ENCODE data around the gene ELAC2.

The ELAC2 gene

DNA sequence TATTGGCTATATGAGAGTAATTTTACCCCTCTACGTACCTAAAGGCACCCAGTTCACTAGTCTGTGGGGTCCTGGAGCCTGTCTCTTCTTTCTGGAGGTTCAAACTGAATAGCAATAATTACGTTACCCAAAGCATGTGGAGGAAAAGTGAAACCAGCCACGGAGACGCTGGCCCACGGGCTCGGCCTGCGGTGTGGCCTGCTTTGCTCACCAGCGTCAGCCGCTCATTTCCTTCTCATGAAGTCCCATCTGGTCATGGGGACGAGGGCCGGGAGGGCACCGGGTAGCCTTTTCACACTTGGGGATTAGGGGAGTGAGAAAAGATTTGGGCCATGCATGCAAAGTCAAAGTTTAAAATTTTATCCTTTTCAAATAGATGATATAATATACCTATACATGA, 26.9 kb downstream of the ELAC2 start:
- Histone ChIP-seq H3K36me3 (ENCODE audit: control insufficient read depth, insufficient read depth, low read length) (peaks cover 43% of the 10 kb centered on the region), H3K27me3 (replicated peaks; ENCODE audit: control insufficient read depth, insufficient read depth, low read length) (no peaks in the 10 kb centered on the region), H3K4me3 (replicated peaks; ENCODE audit: low read depth, low read length) (no peak overlapping the region)
- TF ChIP-seq, protein P1, sequence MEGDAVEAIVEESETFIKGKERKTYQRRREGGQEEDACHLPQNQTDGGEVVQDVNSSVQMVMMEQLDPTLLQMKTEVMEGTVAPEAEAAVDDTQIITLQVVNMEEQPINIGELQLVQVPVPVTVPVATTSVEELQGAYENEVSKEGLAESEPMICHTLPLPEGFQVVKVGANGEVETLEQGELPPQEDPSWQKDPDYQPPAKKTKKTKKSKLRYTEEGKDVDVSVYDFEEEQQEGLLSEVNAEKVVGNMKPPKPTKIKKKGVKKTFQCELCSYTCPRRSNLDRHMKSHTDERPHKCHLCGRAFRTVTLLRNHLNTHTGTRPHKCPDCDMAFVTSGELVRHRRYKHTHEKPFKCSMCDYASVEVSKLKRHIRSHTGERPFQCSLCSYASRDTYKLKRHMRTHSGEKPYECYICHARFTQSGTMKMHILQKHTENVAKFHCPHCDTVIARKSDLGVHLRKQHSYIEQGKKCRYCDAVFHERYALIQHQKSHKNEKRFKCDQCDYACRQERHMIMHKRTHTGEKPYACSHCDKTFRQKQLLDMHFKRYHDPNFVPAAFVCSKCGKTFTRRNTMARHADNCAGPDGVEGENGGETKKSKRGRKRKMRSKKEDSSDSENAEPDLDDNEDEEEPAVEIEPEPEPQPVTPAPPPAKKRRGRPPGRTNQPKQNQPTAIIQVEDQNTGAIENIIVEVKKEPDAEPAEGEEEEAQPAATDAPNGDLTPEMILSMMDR (IDR thresholded peaks at IDR 0.05; ENCODE audit: insufficient read depth, low read length, poor library complexity, severe bottlenecking): no peak
- DNase-seq (ENCODE audit: extremely low read depth, insufficient read length): no peak

DNA sequence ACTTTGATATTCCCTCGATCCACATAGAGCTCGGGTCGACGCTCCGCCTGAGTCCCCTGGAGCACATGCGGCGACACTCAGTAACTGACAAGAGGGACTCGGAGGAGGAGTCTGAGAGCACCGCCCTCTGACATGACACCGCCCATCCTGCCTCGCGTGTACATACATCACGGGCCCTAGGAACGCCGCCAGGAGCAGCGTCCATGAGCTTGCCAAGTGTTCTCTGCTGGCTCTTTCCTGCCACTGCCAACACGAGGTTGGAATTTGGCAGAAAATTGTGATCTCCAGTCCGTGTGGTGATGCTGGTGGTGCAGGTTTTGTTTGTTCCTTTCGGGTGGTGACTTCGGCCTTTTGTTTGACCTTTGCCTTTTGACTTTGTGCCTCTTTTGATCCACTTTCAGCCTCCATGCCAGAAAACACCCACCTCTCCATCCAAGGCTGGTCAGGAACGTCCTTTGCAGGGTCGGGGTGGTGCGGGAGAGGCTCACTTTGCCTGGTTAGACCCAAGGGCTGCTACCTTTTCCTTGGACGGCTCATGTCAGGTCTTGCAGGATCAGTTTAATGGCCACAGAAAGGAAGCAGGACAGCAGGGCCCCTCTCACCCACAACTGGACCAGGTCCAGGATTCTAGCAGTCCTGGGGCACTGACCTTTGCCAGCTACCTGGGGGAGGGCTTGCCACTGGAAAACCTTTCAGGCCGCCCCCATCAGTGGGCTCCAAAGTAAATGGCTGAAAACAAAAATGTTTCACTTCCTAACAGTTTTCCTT, 27.6 kb downstream of the ELAC2 start:
- no peak for DNase-seq (ENCODE audit: extremely low read depth, insufficient read length)
- TF ChIP-seq, protein P1 (IDR thresholded peaks at IDR 0.05; ENCODE audit: insufficient read depth, low read length, poor library complexity, severe bottlenecking): no peak
- Histone ChIP-seq H3K36me3 (ENCODE audit: control insufficient read depth, insufficient read depth, low read length) (peaks cover 36% of the 10 kb centered on the region), H3K4me3 (replicated peaks; ENCODE audit: low read depth, low read length) (no peak overlapping the region), H3K27me3 (replicated peaks; ENCODE audit: control insufficient read depth, insufficient read depth, low read length) (no peaks in the 10 kb centered on the region)

DNA sequence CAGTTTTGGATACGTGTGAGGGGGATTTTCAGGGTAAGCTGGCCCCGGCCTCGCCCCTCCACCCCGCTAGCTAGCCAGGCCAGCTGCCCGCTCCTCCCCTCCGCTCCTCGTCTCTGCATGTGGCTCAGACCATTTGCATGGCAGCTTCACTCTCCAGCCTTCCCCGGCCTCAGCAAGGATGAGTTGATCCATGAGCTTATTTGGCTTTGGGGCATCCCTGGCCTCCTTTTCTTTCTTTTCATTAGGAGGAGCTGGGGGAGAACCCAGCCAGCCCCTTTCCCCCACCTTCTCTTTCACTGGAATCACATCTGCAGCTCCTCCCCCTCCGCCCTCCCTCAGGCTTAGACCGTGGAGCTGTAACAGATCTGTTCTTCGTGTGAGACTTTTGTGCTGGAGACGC, 30.7 kb downstream of the ELAC2 start:
- Histone ChIP-seq H3K36me3 (ENCODE audit: control insufficient read depth, insufficient read depth, low read length) (peaks cover 12% of the 10 kb centered on the region), H3K4me3 (replicated peaks; ENCODE audit: low read depth, low read length) (no peak overlapping the region), H3K27me3 (replicated peaks; ENCODE audit: control insufficient read depth, insufficient read depth, low read length) (no peaks in the 10 kb centered on the region)
- DNase-seq (ENCODE audit: extremely low read depth, insufficient read length): no peak
- TF ChIP-seq, protein P1 (IDR thresholded peaks at IDR 0.05; ENCODE audit: insufficient read depth, low read length, poor library complexity, severe bottlenecking): no peak

DNA sequence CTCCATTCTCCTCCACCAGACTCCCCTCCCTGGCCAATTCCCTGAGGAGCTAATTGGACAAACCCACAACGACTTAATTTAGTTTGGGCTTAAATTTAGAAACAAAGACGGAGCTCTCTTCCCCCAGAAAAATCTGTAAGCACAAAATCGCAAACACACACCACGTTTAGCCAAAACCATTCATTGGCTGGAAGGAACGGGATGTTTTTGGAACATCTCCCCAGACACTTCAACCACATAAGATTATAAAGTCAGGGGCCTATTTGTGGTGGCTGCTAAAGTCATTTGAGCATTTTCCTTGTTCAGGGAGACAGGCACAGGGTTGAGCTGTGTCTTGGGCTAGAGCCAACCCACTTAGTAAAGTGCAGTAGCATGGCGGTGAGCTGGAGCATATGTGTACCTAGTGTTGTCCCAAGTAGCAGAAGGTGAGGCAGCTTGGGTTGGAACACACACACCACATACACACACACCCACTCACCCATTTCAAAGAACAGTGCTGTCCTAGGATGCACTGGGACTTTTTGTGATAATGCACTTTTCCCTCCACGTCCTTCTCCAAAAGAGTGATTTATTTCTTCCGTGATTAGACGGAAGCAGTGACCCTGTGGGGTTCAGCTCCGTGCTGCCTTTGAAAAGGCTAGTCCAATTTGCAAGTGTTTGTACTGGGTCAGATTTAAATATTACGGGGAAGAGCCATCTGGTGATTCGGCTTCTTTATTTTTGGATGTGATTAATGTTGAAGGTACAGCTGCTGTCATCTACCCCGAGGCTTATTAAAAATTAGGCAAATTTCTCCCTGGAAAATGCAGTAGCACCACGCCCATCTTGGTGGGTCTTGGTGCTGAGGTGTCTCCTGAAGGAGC, 32.2 kb downstream of the ELAC2 start:
- H3K4me3 ChIP-seq (replicated peaks; ENCODE audit: low read depth, low read length): no peak overlapping the region
- TF ChIP-seq, protein P1 (IDR thresholded peaks at IDR 0.05; ENCODE audit: insufficient read depth, low read length, poor library complexity, severe bottlenecking): no peak
- H3K27me3 ChIP-seq (replicated peaks; ENCODE audit: control insufficient read depth, insufficient read depth, low read length): no peaks in the 10 kb centered on the region
- no peak for DNase-seq (ENCODE audit: extremely low read depth, insufficient read length)
- peaks cover 9% of the 10 kb centered on the region for H3K36me3 ChIP-seq (ENCODE audit: control insufficient read depth, insufficient read depth, low read length)

DNA sequence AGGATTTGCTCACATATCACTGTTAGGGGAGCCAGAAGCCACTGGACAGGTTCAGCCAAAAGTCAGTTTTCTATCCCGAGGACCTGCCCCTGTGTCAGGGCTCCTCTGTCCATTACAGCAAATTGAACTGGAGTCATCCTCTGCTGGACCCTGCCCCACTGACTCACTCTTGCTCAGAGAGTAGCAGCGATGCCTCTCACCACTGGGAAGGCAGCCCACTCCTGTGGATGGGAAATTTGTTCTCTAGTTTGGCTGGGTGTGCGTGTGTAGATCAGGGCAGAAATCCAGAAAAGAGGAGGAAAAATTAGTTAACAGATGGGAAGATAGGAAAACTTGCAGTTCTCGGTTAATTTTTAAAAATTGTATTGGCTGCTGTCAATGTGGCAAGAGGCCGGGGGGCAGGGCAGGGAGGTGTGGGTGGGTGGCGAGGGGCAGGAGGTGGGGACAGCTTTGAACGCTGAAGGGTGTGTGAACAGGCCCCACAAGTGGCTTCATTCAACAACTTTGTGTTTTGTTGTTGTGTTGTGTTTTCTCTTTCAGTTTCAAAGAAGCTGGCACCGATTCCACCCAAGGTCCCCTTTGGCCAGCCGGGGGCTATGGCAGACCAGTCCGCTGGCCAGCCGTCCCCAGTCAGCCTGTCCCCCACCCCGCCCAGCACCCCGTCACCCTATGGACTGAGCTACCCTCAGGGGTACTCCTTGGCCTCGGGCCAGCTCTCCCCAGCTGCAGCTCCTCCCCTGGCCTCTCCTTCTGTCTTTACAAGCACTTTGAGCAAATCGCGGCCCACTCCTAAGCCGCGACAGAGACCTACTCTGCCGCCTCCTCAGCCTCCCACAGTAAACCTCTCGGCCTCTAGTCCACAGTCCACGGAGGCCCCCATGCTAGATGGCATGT, 33.6 kb downstream of the ELAC2 start:
- TF ChIP-seq, protein P1 (IDR thresholded peaks at IDR 0.05; ENCODE audit: insufficient read depth, low read length, poor library complexity, severe bottlenecking): no peak
- H3K4me3 ChIP-seq (replicated peaks; ENCODE audit: low read depth, low read length): no peak overlapping the region
- DNase-seq (ENCODE audit: extremely low read depth, insufficient read length): no peak

More for the DNA sequence above, 33.6 kb downstream of the ELAC2 start:
- H3K36me3 ChIP-seq (ENCODE audit: control insufficient read depth, insufficient read depth, low read length): peaks cover 1% of the 10 kb centered on the region
- no peaks in the 10 kb centered on the region for H3K27me3 ChIP-seq (replicated peaks; ENCODE audit: control insufficient read depth, insufficient read depth, low read length)
